H9 (cell line): ENCODE data around the gene CETN1. TPM values are rescaled to one million over a fixed set of nuclear protein-coding genes. Genes with fewer than 3 reads are reported as not detected.

Experiments used
- DNase-seq: peaks from one replicate; pipeline ENCODE4 v3.0.0-alpha.2; 2017
- H2AFZ ChIP-seq: one replicate; pipeline ENCODE4 v1.6.1; 2013; ENCODE audit warnings: mild to moderate bottlenecking, low read length, control low read depth, moderate library complexity
- H2AK5ac ChIP-seq: 2 replicates; pipeline ENCODE4 v1.6.1; 2013; ENCODE audit warnings: low read length, control low read depth, mixed read lengths; ENCODE audit not compliant: insufficient read length
- H2BK120ac ChIP-seq: one replicate; pipeline ENCODE4 v1.6.1; 2013; ENCODE audit warnings: low read depth, mild to moderate bottlenecking, low read length, control low read depth, inconsistent platforms; ENCODE audit not compliant: poor library complexity, severe bottlenecking
- H2BK12ac ChIP-seq: 2 replicates; pipeline ENCODE4 v1.6.1; 2013; ENCODE audit warnings: low read length, control low read depth, mixed read lengths, low read depth; ENCODE audit not compliant: insufficient read length
- H2BK15ac ChIP-seq: 2 replicates; pipeline ENCODE4 v1.6.1; 2013; ENCODE audit warnings: low read depth, low read length, control low read depth
- H2BK20ac ChIP-seq: one replicate; pipeline ENCODE4 v1.6.1; 2013; ENCODE audit warnings: low read depth, mild to moderate bottlenecking, low read length, control low read depth, inconsistent platforms; ENCODE audit not compliant: poor library complexity, severe bottlenecking
- H2BK5ac ChIP-seq: 2 replicates; pipeline ENCODE4 v1.6.1; 2013; ENCODE audit warnings: low read length, control low read depth, mixed read lengths; ENCODE audit not compliant: insufficient read length
- H3K14ac ChIP-seq: 2 replicates; pipeline ENCODE4 v1.6.1; 2013; ENCODE audit warnings: low read length, control low read depth; ENCODE audit not compliant: insufficient read depth
- H3K18ac ChIP-seq: 2 replicates; pipeline ENCODE4 v1.6.1; 2013; ENCODE audit warnings: low read depth, mild to moderate bottlenecking, mixed read lengths, low read length, control low read depth; ENCODE audit not compliant: insufficient read length
- H3K23ac ChIP-seq: 2 replicates; pipeline ENCODE4 v1.6.1; 2013; ENCODE audit warnings: low read length, control low read depth, mixed read lengths, low read depth; ENCODE audit not compliant: insufficient read length
- H3K23me2 ChIP-seq: 2 replicates; pipeline ENCODE4 v1.6.1; 2013; ENCODE audit warnings: low read depth, mild to moderate bottlenecking, mixed read lengths, low read length, control low read depth; ENCODE audit not compliant: insufficient read length, poor library complexity, severe bottlenecking
- H3K27ac ChIP-seq: 2 replicates; pipeline ENCODE4 v1.5.1; 2013; ENCODE audit warnings: low read length, control low read depth, mixed read lengths, low read depth; ENCODE audit not compliant: insufficient read length
- H3K27me3 ChIP-seq: 2 replicates; pipeline ENCODE4 v1.6.1; 2013; ENCODE audit warnings: low read length, control low read depth, inconsistent platforms; ENCODE audit not compliant: insufficient read depth
- H3K4ac ChIP-seq: 2 replicates; pipeline ENCODE4 v1.6.1; 2013; ENCODE audit warnings: low read depth, mild to moderate bottlenecking, control low read depth, inconsistent platforms, low read length, moderate library complexity
- H3K4me1 ChIP-seq: 2 replicates; pipeline ENCODE4 v1.6.1; 2013; ENCODE audit warnings: low read length, control low read depth, inconsistent platforms; ENCODE audit not compliant: insufficient read depth
- H3K4me2 ChIP-seq: 2 replicates; pipeline ENCODE4 v1.6.1; 2013; ENCODE audit warnings: low read length, control low read depth, mixed read lengths; ENCODE audit not compliant: insufficient read length, insufficient read depth
- H3K56ac ChIP-seq: 2 replicates; pipeline ENCODE4 v1.6.1; 2013; ENCODE audit warnings: low read depth, mild to moderate bottlenecking, mixed read lengths, low read length, control low read depth; ENCODE audit not compliant: insufficient read length
- H3K79me1 ChIP-seq: 2 replicates; pipeline ENCODE4 v1.6.1; 2013; ENCODE audit warnings: low read depth, mild to moderate bottlenecking, moderate library complexity, low read length, control low read depth, inconsistent platforms; ENCODE audit not compliant: insufficient read depth, poor library complexity, severe bottlenecking
- H3K79me2 ChIP-seq: 2 replicates; pipeline ENCODE4 v1.6.1; 2013; ENCODE audit warnings: low read length, control low read depth, inconsistent platforms; ENCODE audit not compliant: insufficient read depth
- H3K9ac ChIP-seq: 2 replicates; pipeline ENCODE4 v1.6.1; 2013; ENCODE audit warnings: low read length, control low read depth, mixed read lengths; ENCODE audit not compliant: insufficient read length; ENCODE audit errors: extremely low read depth
- H3K9me3 ChIP-seq: one replicate; pipeline ENCODE4 v1.6.1; 2013; ENCODE audit warnings: low read depth, low read length, inconsistent platforms; ENCODE audit not compliant: control insufficient read depth
- H3T11ph ChIP-seq: one replicate; pipeline ENCODE4 v1.6.1; 2013; ENCODE audit warnings: mild to moderate bottlenecking, low read length, control low read depth, inconsistent platforms
- H4K20me1 ChIP-seq: one replicate; pipeline ENCODE4 v1.6.1; 2013; ENCODE audit not compliant: control insufficient read depth, insufficient read length, insufficient read depth
- H4K5ac ChIP-seq: 2 replicates; pipeline ENCODE4 v1.6.1; 2013; ENCODE audit warnings: low read depth, mild to moderate bottlenecking, mixed read lengths, low read length, control low read depth; ENCODE audit not compliant: insufficient read length
- H4K8ac ChIP-seq: replicated peaks from 2 replicates; pipeline ENCODE4 v1.6.1; 2013; ENCODE audit warnings: low read length, control low read depth, mixed read lengths, low read depth; ENCODE audit not compliant: insufficient read length
- H4K91ac ChIP-seq: 2 replicates; pipeline ENCODE4 v1.6.1; 2013; ENCODE audit warnings: low read depth, mild to moderate bottlenecking, moderate library complexity, mixed read lengths, low read length, control low read depth; ENCODE audit not compliant: insufficient read length
- H3K27ac Mint-ChIP-seq, 3 experiments: 2 replicates in 2 of 3; 3 replicates in 1 of 3; pipeline ENCODE4 v1.8.0; 2020 to 2021; ENCODE audit warnings: mixed read lengths in 3 of 3, mild to moderate bottlenecking in 1 of 3, moderate library complexity in 1 of 3
- H3K27me3 Mint-ChIP-seq: 2 replicates; pipeline ENCODE4 v1.8.0; 2021; ENCODE audit warnings: low read depth, mild to moderate bottlenecking, moderate library complexity, mixed read lengths
- H3K36me3 Mint-ChIP-seq, 3 experiments: 2 replicates in 2 of 3; 3 replicates in 1 of 3; pipeline ENCODE4 v1.8.0; 2020 to 2021; ENCODE audit warnings: low read depth in 3 of 3, mixed read lengths in 3 of 3; ENCODE audit not compliant: insufficient read depth in 1 of 3
- H3K4me1 Mint-ChIP-seq, 2 experiments: 2 replicates each; pipeline ENCODE4 v1.8.0; 2020; ENCODE audit warnings: mixed read lengths in 2 of 2
- H3K4me3 Mint-ChIP-seq, 2 experiments: 2 replicates in 1 of 2; 3 replicates in 1 of 2; pipeline ENCODE4 v1.8.0; 2020 to 2021; ENCODE audit warnings: mild to moderate bottlenecking in 2 of 2, mixed read lengths in 2 of 2, moderate library complexity in 1 of 2
- H3K9me3 Mint-ChIP-seq, 2 experiments: 2 replicates in 1 of 2; 3 replicates in 1 of 2; pipeline ENCODE4 v1.8.0; 2020; ENCODE audit warnings: mild to moderate bottlenecking in 2 of 2, mixed read lengths in 2 of 2, moderate library complexity in 1 of 2
- WGBS: extraction: QIAGEN DNeasy Blood & Tissue Kit; methylation state at CpG from one replicate; pipeline ENCODE4 v1.1.7; 2013; ENCODE audit warnings: missing lambda C conversion rate, low lambda C conversion rate, mixed read lengths; ENCODE audit not compliant: insufficient read length; ENCODE audit errors: extremely low coverage; 5-methylcytosine and 5-hydroxymethylcytosine counted together
- total RNA-seq: library from RNA; stranded (reverse); gene quantifications from 2 replicates; pipeline ENCODE4 v1.2.1, GENCODE V29; 2021
- TF ChIP-seq, protein P1 (sequence below): fragments of 200-600 bp; sonication (generic); conservative IDR thresholded peaks from 3 replicates; pipeline ENCODE4 v1.8.0; 2021; ENCODE audit warnings: antibody characterized with exemption, mild to moderate bottlenecking

CETN1 gene
- total RNA-seq, 1 experiment from 2014 or later = not detected

DNA sequence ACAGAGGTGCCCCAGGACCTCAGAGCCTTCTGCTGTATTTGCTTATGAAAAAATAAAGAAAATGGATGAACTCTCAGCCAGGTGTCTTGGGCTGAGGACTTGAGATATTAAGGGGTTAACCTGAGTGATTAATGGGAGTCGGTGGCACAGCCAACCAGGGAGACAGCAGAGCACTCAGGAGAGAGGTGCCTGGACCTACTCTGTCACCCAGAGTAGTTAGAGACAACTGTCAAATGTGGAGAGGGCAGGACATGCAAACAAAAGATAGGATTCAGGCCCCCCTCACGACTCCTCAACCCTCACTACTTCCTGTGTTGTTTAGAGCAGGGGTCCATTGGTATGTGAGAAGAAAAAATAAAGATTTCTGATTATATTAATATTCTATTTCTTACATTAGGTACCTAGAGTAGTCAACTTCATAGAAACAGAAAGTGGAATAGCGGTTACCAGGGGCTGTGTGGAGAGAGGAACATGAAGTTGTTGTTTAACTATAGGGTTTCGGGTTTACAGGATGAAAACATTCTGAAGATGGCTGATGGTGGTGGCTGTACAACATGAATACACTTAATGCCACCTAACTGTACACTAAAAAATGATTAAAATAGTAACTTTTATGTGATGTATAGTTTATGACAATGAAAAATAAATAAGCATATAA lies 28.6 kb upstream of the CETN1 start:
- Histone ChIP-seq H3K56ac (no peak overlapping the region), H3K18ac (no peak overlapping the region), H3K9me3 (no peaks in the 10 kb centered on the region), H3K27me3 (no peaks in the 10 kb centered on the region), H2BK15ac (no peak overlapping the region), H2BK12ac (no peak overlapping the region), H3K23me2 (no peaks in the 10 kb centered on the region), H3K79me1 (no peaks in the 10 kb centered on the region), H3K14ac (no peak overlapping the region), H3T11ph (no peak overlapping the region), H3K27ac (no peak overlapping the region), H4K8ac (no peak overlapping the region), H3K79me2 (no peaks in the 10 kb centered on the region), H2BK20ac (no peak overlapping the region), H4K91ac (no peak overlapping the region), H4K5ac (no peak overlapping the region), H2AK5ac (no peak overlapping the region), H3K9ac (no peak overlapping the region), H3K4me2 (no peak overlapping the region), H3K23ac (no peak overlapping the region), H3K4ac (no peak overlapping the region), H2AFZ (no peak overlapping the region), H4K20me1 (no peaks in the 10 kb centered on the region), H3K4me1 (no peaks in the 10 kb centered on the region), H2BK5ac (no peak overlapping the region), H2BK120ac (no peak overlapping the region)
- H3K36me3 Mint-ChIP-seq = no peaks in the 10 kb centered on the region; a peak in 1 of 7 replicates
- TF ChIP-seq, protein P1, sequence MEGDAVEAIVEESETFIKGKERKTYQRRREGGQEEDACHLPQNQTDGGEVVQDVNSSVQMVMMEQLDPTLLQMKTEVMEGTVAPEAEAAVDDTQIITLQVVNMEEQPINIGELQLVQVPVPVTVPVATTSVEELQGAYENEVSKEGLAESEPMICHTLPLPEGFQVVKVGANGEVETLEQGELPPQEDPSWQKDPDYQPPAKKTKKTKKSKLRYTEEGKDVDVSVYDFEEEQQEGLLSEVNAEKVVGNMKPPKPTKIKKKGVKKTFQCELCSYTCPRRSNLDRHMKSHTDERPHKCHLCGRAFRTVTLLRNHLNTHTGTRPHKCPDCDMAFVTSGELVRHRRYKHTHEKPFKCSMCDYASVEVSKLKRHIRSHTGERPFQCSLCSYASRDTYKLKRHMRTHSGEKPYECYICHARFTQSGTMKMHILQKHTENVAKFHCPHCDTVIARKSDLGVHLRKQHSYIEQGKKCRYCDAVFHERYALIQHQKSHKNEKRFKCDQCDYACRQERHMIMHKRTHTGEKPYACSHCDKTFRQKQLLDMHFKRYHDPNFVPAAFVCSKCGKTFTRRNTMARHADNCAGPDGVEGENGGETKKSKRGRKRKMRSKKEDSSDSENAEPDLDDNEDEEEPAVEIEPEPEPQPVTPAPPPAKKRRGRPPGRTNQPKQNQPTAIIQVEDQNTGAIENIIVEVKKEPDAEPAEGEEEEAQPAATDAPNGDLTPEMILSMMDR = no peak
- no CpG with 5 or more reads among the region's 4 CpGs for WGBS
- no peaks in the 10 kb centered on the region; the same call in 1 of the 2 replicates for H3K27me3 Mint-ChIP-seq
- H3K9me3 Mint-ChIP-seq = peaks cover 6 to 10% of the 10 kb centered on the region in 2 experiments; a peak in 4 of 5 replicates
- DNase-seq = no peak
- H3K4me3 Mint-ChIP-seq = no peak overlapping the region
- H3K4me1 Mint-ChIP-seq = peaks cover 5% of the 10 kb centered on the region in 2 experiments; a peak in 3 of 4 replicates
- H3K27ac Mint-ChIP-seq = no peak overlapping the region
